HG03135 (cell line): Measurements from ENCODE around the gene BOLA3.
"Not testable (repeated sequence)": the region's sequence is repeated elsewhere in the genome, so short reads cannot be mapped to it uniquely, and the experiment has no call there.

Experiments used
- ATAC-seq: cut with Tn5 transposase; IDR thresholded peaks from one replicate; pipeline ENCODE4 v1.9.1; 2021; ENCODE audit warnings: mild to moderate bottlenecking, moderate library complexity; ENCODE audit not compliant: unreplicated experiment

The BOLA3 gene

DNA sequence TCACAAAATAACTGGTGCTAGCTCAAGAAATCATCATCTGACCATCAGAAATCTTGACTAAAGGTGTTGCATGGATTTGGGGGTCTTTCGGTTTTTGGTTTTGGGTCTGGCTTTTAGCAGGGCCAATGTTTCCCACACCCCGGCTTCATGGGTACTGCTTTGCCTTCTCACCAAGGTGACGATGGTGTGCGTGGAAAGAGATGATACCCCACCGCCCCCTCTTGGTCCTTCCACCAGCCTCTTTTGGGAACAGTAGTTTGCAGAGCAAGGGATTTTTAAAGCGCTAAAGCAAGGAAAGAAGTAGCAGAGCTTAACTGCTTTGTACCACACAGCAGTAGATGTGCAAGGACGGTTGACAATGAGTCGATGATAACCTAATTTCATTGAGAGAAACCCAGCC is 42.3 kb downstream of the BOLA3 start:
- no peak for ATAC-seq

DNA sequence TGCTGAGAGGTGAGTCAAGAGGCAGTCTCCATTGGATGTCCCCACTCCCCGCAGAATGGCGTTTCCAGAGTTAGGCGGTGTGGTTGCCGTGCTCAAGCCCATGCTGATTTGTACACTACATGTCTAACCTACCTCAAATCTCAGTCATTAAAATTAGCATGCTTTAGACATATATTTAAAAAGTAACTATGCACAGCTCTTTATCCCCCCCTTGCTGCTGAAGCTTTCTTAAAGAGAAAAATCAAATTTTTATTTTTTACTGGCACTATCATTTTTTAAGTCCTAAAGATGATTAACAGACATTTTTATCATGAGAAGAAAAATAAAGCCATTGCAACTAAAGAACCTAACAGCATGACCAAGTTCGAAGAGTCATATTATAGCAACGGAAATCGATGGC is 42.9 kb downstream of the BOLA3 start:
- no peak for ATAC-seq

GRCh38 chr2:74103763-74104162 is 43.9 kb downstream of the BOLA3 start:
- ATAC-seq, result no peak

- ATAC-seq, result no peak
Measured at GRCh38 chr2:74102516-74102915, 45.2 kb downstream of the BOLA3 start.

DNA sequence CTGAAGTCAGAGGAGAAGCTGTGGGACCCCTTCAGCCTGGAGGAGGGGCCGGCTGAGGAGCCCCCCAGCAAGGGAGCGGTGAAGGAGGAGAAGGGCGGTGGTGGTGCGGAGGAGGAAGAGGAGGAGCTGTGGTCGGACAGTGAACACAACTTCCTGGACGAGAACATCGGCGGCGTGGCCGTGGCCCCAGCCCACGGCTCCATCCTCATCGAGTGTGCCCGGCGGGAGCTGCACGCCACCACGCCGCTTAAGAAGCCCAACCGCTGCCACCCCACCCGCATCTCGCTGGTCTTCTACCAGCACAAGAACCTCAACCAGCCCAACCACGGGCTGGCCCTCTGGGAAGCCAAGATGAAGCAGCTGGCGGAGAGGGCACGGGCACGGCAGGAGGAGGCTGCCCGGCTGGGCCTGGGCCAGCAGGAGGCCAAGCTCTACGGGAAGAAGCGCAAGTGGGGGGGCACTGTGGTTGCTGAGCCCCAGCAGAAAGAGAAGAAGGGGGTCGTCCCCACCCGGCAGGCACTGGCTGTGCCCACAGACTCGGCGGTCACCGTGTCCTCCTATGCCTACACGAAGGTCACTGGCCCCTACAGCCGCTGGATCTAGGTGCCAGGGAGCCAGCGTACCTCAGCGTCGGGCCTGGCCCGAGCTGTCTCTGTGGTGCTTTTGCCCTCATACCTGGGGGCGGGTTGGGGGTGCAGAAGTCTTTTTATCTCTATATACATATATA is 46.0 kb downstream of the BOLA3 start:
- no peak for ATAC-seq

- ATAC-seq, result no peak
Measured at GRCh38 chr2:74100254-74101216, 47.2 kb downstream of the BOLA3 start.

GRCh38 chr2:74099835-74100234 is 47.9 kb downstream of the BOLA3 start:
- no peak for ATAC-seq

GRCh38 chr2:74099271-74099670 is 48.4 kb downstream of the BOLA3 start:
- no peak for ATAC-seq

GRCh38 chr2:74097574-74097973 is 50.1 kb downstream of the BOLA3 start:
- ATAC-seq, result no peak

- ATAC-seq, result no peak
Measured at GRCh38 chr2:74096052-74096451, 51.7 kb downstream of the BOLA3 start.

- ATAC-seq, result no peak
Measured at GRCh38 chr2:74095632-74096031, 52.1 kb downstream of the BOLA3 start.

DNA sequence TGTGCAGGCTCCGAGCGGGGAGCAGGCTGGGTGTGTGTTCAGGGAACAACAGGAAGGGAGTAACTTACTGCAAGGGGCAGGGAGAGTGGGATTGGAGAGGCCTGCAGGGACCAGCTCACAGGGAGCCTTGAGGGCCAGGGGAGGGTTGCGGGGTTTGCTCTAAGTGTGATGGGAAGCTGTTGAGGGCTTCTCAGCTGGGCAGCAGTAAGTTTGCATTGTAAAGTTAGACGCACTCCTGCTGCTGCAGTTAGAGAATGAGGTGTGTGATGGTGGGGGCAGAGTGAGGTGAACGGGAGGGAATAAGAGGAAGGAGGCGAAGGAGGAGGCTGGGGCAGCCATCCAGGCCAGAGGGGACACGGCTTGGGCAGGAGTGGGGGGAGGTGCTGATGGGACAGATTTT is 53.4 kb downstream of the BOLA3 start:
- ATAC-seq, result no peak

DNA sequence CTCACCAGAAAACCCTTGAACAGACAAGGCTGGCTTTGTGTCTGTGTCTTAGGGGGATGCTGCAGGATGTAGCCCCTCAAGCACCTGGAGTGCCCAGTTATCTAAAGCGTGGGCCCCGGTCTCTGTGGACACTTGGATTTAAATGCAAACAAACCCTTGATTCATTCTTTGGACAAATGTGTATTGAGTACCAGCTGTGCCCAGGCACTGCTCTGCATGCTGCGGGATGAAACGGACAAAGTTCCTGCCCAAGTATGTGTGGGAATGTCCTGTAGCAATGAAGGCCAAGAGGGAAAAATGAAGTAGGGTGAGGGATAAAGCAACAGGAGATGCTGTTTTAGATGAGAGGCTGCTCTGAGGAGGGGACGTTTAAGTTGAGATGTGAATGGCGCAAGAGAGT is 53.9 kb downstream of the BOLA3 start:
- no peak for ATAC-seq

DNA sequence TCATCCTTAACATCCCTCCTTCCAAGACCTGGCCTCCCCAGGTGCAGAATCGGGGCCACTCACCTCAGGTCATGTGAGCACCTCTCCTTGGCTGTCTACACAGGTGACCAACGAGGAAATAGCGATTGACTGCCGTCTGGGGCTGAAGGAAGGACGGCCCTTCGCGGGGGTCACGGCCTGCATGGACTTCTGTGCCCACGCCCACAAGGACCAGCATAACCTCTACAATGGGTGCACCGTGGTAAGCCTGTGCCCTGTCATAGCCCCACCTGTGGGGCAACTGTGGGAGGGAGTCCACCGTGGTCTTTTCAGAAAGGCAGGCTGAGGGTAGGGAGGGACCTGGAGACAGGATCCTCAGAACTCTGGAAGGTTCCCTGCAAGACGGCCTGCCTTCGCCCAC is 54.3 kb downstream of the BOLA3 start:
- no peak for ATAC-seq

DNA sequence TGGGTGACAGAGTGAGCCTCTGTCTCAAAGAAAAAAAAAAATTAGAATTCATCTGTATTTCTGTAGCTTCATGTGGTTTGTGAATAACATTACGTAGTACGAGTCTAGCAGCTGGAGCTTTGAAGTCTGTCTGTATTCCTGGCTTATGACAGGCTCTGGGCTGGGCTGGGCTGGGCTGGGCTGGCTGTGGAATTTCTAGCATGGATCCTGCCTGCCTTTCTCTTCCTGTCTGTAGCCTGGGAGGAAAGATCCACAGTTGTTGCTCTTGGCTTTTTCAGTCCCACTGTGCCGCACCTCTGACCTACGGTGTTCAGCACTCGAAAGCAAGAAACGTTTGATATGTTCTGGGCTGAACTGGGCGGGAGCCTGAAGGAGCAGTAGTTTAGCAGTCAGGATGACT is 55.4 kb downstream of the BOLA3 start:
- no peak for ATAC-seq

- no peak for ATAC-seq
Measured at GRCh38 chr2:74091391-74091790, 56.3 kb downstream of the BOLA3 start.

DNA sequence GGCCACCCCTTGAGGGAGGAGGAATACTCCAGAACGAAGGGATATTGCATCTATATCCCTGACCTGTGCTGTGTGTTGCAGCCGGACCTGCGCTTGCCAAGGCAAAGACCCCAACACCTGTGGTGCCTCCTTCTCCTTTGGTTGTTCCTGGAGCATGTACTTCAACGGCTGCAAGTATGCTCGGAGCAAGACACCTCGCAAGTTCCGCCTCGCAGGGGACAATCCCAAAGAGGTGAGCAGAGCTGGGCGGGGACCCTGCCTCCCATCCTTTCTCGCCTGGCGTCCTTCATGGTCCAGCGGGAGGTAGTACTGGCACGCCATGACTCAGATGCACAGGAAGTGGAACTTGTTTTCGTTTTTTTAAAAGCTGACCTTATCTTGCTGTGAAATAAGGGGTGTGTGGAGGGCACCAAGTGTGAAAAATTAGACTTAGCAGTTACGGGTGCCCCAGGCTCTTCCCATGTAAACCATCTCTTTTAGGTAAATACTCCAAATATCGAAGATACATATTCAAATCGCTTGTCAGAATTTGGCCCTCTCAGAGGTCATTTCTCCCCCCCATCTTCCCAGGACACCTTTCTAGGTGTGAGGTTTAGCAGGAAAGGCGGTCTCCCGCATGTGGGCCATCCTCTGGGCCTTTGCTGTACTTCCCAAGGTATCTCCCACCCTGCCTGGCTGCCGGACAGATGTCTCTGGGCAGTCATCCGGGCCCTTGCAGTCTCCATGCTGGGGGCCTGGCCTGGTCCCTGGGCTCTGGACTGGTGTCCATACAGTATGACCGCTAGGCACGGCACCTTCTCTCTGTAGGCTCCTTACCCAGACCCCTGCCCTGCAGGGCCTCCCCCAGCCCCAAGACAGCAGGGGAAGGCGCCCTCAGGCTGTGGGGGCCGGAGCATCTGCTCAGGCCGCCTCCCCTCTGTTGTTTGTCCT is 57.6 kb downstream of the BOLA3 start:
- no peak for ATAC-seq

- ATAC-seq, result not testable (repeated sequence)
Measured at GRCh38 chr2:74088676-74089075, 59.0 kb downstream of the BOLA3 start.

GRCh38 chr2:74087696-74088095 is 60.0 kb downstream of the BOLA3 start:
- ATAC-seq, result no peak

- no peak for ATAC-seq
Measured at GRCh38 chr2:74086021-74086420, 61.7 kb downstream of the BOLA3 start.
